ENCODE results near the gene NRG2. TPM values are rescaled to one million over a fixed set of nuclear protein-coding genes. Genes with fewer than 3 reads are reported as not detected.

NRG2 gene
- total and polyA plus RNA-seq, 2 donors (not counting 3 experiments of a cell fraction or from before 2014, with no cell fraction given) = 0.26 to 0.42 TPM

GRCh38 chr5:139949710-139950109 lies 93.4 kb downstream of the NRG2 start:
- H3K27me3 ChIP-seq (ENCODE audit: control insufficient read depth in 2 of 2, insufficient read depth in 2 of 2, low read length in 2 of 2) = peaks cover 6 to 33% of the 10 kb centered on the region in 2 experiments
- H3K4me1 ChIP-seq (ENCODE audit: control insufficient read depth, extremely low read depth, insufficient read depth, low read length) = no peaks in the 10 kb centered on the region
- H3K36me3 ChIP-seq (ENCODE audit: control insufficient read depth in 2 of 2, extremely low read depth in 1 of 2, insufficient read depth in 2 of 2, low read length in 2 of 2) = no peaks in the 10 kb centered on the region
- FAIRE-seq (no peak), DNase-seq (ENCODE audit: low read depth, low spot score) (no peak)
- H3K4me2 ChIP-seq (ENCODE audit: insufficient read depth, low read length) = no peak overlapping the region
- no peak overlapping the region for H3K27ac ChIP-seq (ENCODE audit: insufficient read depth, low read depth, low read length)
- H3K9me1 ChIP-seq (replicated peaks; ENCODE audit: control insufficient read depth, extremely low read depth, insufficient read depth, low read length) = no peaks in the 10 kb centered on the region
- dilution Hi-C loops (cut with MboI; ENCODE audit: extremely low pct_ligation_motif_present, low sequenced_read_pairs) (no loop called here), intact Hi-C loops (cut with micrococcal nuclease) (no loop called here)
- no peak overlapping the region for H2AFZ ChIP-seq (ENCODE audit: low read depth, low read length)
- POLR2A ChIA-PET = no interaction called here
- H3K9ac ChIP-seq (replicated peaks; ENCODE audit: extremely low read depth, insufficient read depth, low read length) = no peak overlapping the region
- H4K20me1 ChIP-seq (replicated peaks; ENCODE audit: control insufficient read depth, extremely low read depth, insufficient read depth, low read length) = no peaks in the 10 kb centered on the region
- TF ChIP-seq MYC (IDR thresholded peaks at IDR 0.05; ENCODE audit: low read depth, low read length) (no peak), JUN (IDR thresholded peaks at IDR 0.05; ENCODE audit: borderline replicate concordance, insufficient read depth, insufficient read length, low read depth) (no peak), POLR2A (IDR thresholded peaks at IDR 0.05; ENCODE audit: low read depth, low read length) (no peak), GATA2 (IDR thresholded peaks at IDR 0.05; ENCODE audit: insufficient read depth, insufficient read length, low read depth, low read length) (no peak), CTCF (IDR thresholded peaks at IDR 0.05; ENCODE audit: extremely low read depth in 1 of 2, insufficient read depth in 1 of 2, low read depth in 1 of 2, low read length in 2 of 2) (no peak), EZH2 (IDR thresholded peaks at IDR 0.05; ENCODE audit: borderline replicate concordance, low read depth, low read length, severe bottlenecking) (no peak)
- no peak overlapping the region for H3K4me3 ChIP-seq (replicated peaks in 1 of 3; ENCODE audit: insufficient read depth in 1 of 3, low read depth in 1 of 3, low read length in 3 of 3)
- no TSS peak for BruUV-seq (replicated peaks)
- no peaks in the 10 kb centered on the region for H3K9me3 ChIP-seq (replicated peaks; ENCODE audit: control insufficient read depth, insufficient read depth, low read length)
- no peaks in the 10 kb centered on the region for H3K79me2 ChIP-seq (ENCODE audit: control insufficient read depth, insufficient read depth, low read length)
- CTCF ChIA-PET = interaction anchor here (1.8 kb wide), 1 partner anchor 19 kb away, joined by 7 read pairs; no protein-coding TSS in a partner anchor

- dilution Hi-C loops (cut with MboI; ENCODE audit: extremely low pct_ligation_motif_present, low sequenced_read_pairs) = no loop called here
- Histone ChIP-seq H3K9ac (replicated peaks; ENCODE audit: extremely low read depth, insufficient read depth, low read length) (no peak overlapping the region), H3K9me3 (replicated peaks; ENCODE audit: control insufficient read depth, insufficient read depth, low read length) (no peaks in the 10 kb centered on the region), H3K4me3 (replicated peaks in 1 of 3; ENCODE audit: insufficient read depth in 1 of 3, low read depth in 1 of 3, low read length in 3 of 3) (no peak overlapping the region), H3K4me1 (ENCODE audit: control insufficient read depth, extremely low read depth, insufficient read depth, low read length) (no peaks in the 10 kb centered on the region), H3K9me1 (replicated peaks; ENCODE audit: control insufficient read depth, extremely low read depth, insufficient read depth, low read length) (no peaks in the 10 kb centered on the region), H3K27ac (ENCODE audit: insufficient read depth, low read depth, low read length) (no peak overlapping the region), H3K4me2 (ENCODE audit: insufficient read depth, low read length) (no peak overlapping the region), H4K20me1 (replicated peaks; ENCODE audit: control insufficient read depth, extremely low read depth, insufficient read depth, low read length) (no peaks in the 10 kb centered on the region), H3K79me2 (ENCODE audit: control insufficient read depth, insufficient read depth, low read length) (no peaks in the 10 kb centered on the region), H3K36me3 (ENCODE audit: control insufficient read depth in 2 of 2, extremely low read depth in 1 of 2, insufficient read depth in 2 of 2, low read length in 2 of 2) (no peaks in the 10 kb centered on the region), H2AFZ (ENCODE audit: low read depth, low read length) (no peak overlapping the region), H3K27me3 (ENCODE audit: control insufficient read depth in 2 of 2, insufficient read depth in 2 of 2, low read length in 2 of 2) (peaks cover 7 to 31% of the 10 kb centered on the region in 2 experiments)
- no peak for FAIRE-seq
- no peak for TF ChIP-seq POLR2A (IDR thresholded peaks at IDR 0.05; ENCODE audit: low read depth, low read length)
- no peak for TF ChIP-seq MAX (IDR thresholded peaks at IDR 0.05; ENCODE audit: insufficient read depth, insufficient read length)
- no peak for TF ChIP-seq POLR2AphosphoS5 (IDR thresholded peaks at IDR 0.05; ENCODE audit: insufficient read depth, low read depth, low read length)
- no peak for TF ChIP-seq CTCF (IDR thresholded peaks at IDR 0.05; ENCODE audit: extremely low read depth in 1 of 2, insufficient read depth in 1 of 2, low read depth in 1 of 2, low read length in 2 of 2)
- no peak for TF ChIP-seq MYC (IDR thresholded peaks at IDR 0.05; ENCODE audit: low read depth, low read length)
- no peak for TF ChIP-seq FOS (IDR thresholded peaks at IDR 0.05; ENCODE audit: borderline replicate concordance, insufficient read depth, low read length)
- TF ChIP-seq EZH2 (IDR thresholded peaks at IDR 0.05; ENCODE audit: borderline replicate concordance, low read depth, low read length, severe bottlenecking) = no peak
- no peak for TF ChIP-seq JUN (IDR thresholded peaks at IDR 0.05; ENCODE audit: borderline replicate concordance, insufficient read depth, insufficient read length, low read depth)
- no peak for TF ChIP-seq GATA2 (IDR thresholded peaks at IDR 0.05; ENCODE audit: insufficient read depth, insufficient read length, low read depth, low read length)
- intact Hi-C loops (cut with micrococcal nuclease) = no loop called here
- BruUV-seq (replicated peaks) = no TSS peak
- no peak for DNase-seq (ENCODE audit: low read depth, low spot score)
- ChIA-PET POLR2A (no interaction called here), CTCF (interaction anchor here (0.8 to 1.6 kb wide), 2 partner anchors 21 to 160 kb away, joined by 3 to 4 read pairs; no protein-coding TSS in a partner anchor)
Measured at GRCh38 chr5:139947727-139948126, 95.4 kb downstream of the NRG2 start.

Measured in endothelial cell of umbilical vein (primary cell).